NCI-H1417 (cell line): ENCODE results near the gene RAB27B.

ENCODE experiments used
- DNase-seq, 3 experiments: peaks; one replicate each; lab custom pipeline; 2025; lab: John Stamatoyannopoulos, UW

Gene RAB27B

GRCh38 chr18:54910161-54910919, 82.1 kb downstream of the RAB27B start:
- no peak for DNase-seq

GRCh38 chr18:54911551-54911950, 83.3 kb downstream of the RAB27B start:
- no peak for DNase-seq

GRCh38 chr18:54914816-54915215, 86.5 kb downstream of the RAB27B start:
- DNase-seq, result no peak

GRCh38 chr18:54916507-54916906, 88.2 kb downstream of the RAB27B start:
- DNase-seq, result no peak

- no peak for DNase-seq
These were observed 89.8 kb downstream of the RAB27B start for GRCh38 chr18:54918060-54918459.

GRCh38 chr18:54919412-54919811, 91.1 kb downstream of the RAB27B start:
- DNase-seq, result no peak

GRCh38 chr18:54923339-54923956, 95.2 kb downstream of the RAB27B start:
- DNase-seq, result no peak

- no peak for DNase-seq
These were observed 96.7 kb downstream of the RAB27B start for GRCh38 chr18:54924948-54925347.

GRCh38 chr18:54926593-54927325, 98.5 kb downstream of the RAB27B start:
- DNase-seq, result no peak

- DNase-seq, result no peak
These were observed 100.0 kb downstream of the RAB27B start for GRCh38 chr18:54928236-54928635.

- no peak for DNase-seq
These were observed 102.9 kb downstream of the RAB27B start for GRCh38 chr18:54931152-54931551.

- no peak for DNase-seq
These were observed 104.2 kb downstream of the RAB27B start for GRCh38 chr18:54932472-54932871.

- peak in 2 of 3 experiments; percentile 17 to 58 for DNase-seq
These were observed 110.2 kb downstream of the RAB27B start for GRCh38 chr18:54938506-54938905.

- DNase-seq, result no peak
These were observed 111.2 kb downstream of the RAB27B start for GRCh38 chr18:54939361-54939917.

- peak in 1 of 3 experiments; percentile 47 for DNase-seq
These were observed 113.9 kb downstream of the RAB27B start for GRCh38 chr18:54942144-54942543.

- peak in 1 of 3 experiments; percentile 47 for DNase-seq
These were observed 114.3 kb downstream of the RAB27B start for GRCh38 chr18:54942569-54942968.
